22Rv1 (cell line): ENCODE results near the gene DCAF4.
"Not testable (repeated sequence)": the region's sequence is repeated elsewhere in the genome, so short reads cannot be mapped to it uniquely, and the experiment has no call there.

Experiments used
- H3K27ac ChIP-seq: fragments of 450-650 bp; 2 replicates; pipeline ENCODE4 v1.5.1; 2017
- ZFX ChIP-seq: fragments of 450-650 bp; IDR thresholded peaks from 2 replicates; pipeline ENCODE4 v1.6.1; 2017; ENCODE audit warnings: antibody characterized with exemption, borderline replicate concordance
- TF ChIP-seq, protein P1 (sequence below): fragments of 450-650 bp; IDR thresholded peaks from 2 replicates; pipeline ENCODE4 v1.5.1; 2017; ENCODE audit warnings: mild to moderate bottlenecking

Gene DCAF4

DNA sequence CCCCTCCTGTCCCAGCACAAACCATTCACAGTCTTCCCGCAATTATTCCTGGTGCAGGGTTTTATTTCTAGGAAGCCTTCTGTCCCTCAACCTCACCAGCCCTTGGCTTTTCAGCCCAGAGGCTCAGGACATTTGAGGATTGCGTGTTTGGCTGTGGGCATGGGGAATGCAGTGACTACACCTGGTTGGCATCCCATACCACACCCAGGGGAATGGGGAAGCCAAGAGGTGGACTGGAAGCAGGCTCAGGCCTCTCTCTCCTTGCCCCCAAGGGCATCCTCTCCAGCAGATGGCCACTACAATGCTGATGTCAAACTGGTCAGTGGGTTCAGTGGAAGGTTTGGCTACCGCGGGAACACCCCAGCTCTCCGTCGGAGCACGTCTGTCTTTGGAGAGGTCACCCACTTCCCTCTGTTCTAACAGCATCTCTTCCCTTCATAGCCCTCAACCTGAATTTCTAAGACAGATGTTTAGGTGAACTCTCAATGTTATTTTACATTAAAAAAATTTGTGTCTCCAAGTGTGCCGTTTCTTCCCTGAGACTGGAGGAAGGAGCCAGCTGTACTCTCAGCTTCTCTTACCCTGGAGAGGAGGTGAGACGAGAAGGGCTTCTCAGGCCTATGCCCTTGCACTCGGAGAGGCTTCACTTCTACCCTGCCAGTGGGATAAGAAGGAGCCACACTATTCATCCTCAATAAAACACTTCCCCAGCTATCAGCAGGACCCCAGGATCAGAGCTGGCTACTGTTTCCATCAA lies 35.5 kb downstream of the DCAF4 start:
- no peak for TF ChIP-seq ZFX
- TF ChIP-seq, protein P1, sequence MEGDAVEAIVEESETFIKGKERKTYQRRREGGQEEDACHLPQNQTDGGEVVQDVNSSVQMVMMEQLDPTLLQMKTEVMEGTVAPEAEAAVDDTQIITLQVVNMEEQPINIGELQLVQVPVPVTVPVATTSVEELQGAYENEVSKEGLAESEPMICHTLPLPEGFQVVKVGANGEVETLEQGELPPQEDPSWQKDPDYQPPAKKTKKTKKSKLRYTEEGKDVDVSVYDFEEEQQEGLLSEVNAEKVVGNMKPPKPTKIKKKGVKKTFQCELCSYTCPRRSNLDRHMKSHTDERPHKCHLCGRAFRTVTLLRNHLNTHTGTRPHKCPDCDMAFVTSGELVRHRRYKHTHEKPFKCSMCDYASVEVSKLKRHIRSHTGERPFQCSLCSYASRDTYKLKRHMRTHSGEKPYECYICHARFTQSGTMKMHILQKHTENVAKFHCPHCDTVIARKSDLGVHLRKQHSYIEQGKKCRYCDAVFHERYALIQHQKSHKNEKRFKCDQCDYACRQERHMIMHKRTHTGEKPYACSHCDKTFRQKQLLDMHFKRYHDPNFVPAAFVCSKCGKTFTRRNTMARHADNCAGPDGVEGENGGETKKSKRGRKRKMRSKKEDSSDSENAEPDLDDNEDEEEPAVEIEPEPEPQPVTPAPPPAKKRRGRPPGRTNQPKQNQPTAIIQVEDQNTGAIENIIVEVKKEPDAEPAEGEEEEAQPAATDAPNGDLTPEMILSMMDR: no peak
- no peak overlapping the region for H3K27ac ChIP-seq

DNA sequence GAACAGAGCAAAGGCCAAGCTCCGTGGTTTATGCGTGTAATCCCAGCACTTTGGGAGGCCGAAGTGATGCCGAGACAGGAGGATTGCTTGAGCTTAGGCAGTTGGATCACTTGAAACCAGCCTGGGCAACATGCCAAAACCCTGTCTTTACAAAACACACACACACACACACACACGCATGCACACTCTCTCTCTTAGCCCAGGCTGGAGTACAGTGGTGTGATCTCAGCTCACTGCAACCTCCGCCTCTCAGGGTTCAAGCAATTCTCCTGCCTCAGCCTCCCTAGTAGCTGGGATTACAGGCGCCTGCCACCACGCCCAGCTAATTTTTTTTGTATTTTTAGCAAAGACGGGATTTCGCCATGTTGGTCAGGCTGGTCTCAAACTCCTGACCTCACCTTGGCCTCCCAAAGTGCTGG lies 36.1 kb downstream of the DCAF4 start:
- H3K27ac ChIP-seq: not testable (repeated sequence)

- no peak overlapping the region for H3K27ac ChIP-seq
- TF ChIP-seq, protein P1: no peak
- no peak for TF ChIP-seq ZFX
These were observed 36.6 kb downstream of the DCAF4 start for GRCh38 chr14:72962829-72963312.

- no peak overlapping the region for H3K27ac ChIP-seq
- TF ChIP-seq, protein P1: no peak
- TF ChIP-seq ZFX: no peak
These were observed 39.0 kb downstream of the DCAF4 start for GRCh38 chr14:72965249-72965648.

- no peak for TF ChIP-seq ZFX
- TF ChIP-seq, protein P1: no peak
- no peak overlapping the region for H3K27ac ChIP-seq
These were observed 39.8 kb downstream of the DCAF4 start for GRCh38 chr14:72966038-72966437.

DNA sequence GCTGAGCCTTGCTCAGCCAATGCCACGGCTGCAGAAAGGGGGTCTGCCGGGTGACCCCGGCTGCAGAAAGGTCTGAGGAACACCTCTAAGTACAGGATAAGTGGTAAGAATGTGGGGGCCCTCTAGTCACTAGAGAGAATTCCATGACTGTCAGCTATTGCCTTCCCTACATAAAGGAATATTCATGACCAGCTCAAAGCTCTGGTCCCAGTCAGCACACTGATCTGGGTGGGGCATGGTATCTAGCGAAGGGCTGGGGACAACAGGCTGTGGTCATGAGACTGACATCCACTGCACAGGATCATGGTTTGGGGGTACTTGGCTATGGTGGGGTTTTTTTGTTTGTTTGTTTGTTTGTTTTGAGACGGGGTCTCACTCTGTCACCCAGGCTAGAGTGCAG lies 42.1 kb downstream of the DCAF4 start:
- TF ChIP-seq ZFX: no peak
- TF ChIP-seq, protein P1: no peak
- no peak overlapping the region for H3K27ac ChIP-seq

DNA sequence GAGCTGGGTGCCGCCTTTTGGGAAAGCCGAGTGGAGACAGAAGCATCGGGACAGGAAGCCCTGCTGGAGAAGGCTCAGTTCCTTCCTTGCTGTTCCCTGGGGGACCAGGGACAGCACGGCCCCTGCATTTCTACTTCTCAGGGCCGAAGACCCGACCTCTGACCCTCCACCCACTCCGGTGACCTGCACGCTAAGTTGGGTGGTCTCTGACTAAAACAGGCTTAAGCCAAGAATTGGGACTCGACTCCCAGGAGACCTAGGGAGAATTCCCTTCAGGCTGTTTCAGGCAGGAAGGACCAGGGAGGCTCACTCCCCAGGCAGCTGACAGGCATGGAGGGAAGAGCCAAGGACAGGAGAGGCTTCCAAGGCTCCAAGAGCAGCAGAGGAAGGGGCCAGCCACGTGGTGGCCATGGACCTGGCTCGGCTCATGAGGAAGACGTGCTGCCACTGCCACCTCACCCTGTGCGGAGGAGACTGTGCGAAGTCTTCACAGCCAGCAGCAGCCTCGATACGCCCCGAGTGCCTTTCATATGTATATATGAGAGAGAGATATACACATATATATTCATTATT lies 43.9 kb downstream of the DCAF4 start:
- no peak overlapping the region for H3K27ac ChIP-seq
- TF ChIP-seq, protein P1: no peak
- TF ChIP-seq ZFX: no peak
